Measurements from ENCODE around the gene GMPPA.

Gene GMPPA

DNA sequence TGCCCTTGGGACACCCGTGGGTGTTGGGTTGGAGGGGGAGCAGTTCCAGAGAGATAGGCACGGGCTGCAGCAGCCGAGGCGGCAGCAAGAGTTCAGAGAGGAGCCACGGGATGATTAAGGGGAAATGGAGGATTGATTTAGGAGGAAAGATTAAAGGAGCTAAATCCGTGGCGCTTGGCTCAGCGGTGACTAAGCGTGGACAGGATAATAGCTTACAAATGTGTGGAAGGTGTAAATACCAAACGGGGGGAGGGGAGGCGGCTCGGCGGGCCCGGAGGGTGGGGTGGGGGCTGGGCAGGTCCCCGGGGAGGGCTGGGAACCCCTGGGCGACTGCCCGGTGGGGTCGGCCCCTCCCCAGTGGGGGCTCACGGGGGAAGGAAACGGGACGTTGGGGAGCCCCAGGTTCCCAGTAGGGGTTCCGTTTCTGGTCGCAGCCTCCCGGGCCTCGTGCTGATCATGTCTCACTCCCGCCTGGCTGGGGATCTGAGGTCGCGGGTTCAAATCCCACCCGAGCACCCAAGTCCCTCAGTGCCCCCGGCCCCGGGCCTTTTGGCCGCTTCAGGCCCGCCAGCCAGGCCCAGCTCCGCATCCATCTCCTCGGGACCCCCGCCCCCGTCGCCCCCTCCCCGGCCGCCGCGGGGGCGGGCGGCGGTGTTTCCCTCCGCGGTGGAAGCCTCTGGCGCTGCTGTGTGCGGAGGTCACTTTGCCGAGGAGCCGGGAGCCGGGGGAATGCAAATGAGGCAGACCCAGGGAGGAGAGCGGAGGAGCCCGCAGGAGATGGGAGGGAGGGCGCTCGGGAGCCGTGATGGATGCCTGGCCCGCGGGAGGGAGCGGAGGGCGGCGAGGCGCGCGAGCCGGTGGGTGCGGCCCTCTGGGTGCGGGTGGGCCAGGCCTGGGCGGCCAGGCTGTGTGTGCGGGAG, 23.7 kb downstream of the GMPPA start:
- ATAC-seq, result no peak
- TF ChIP-seq ESRRG (CRISPR knock-in tag; IDR thresholded peaks at IDR 0.05), result no peak
- TF ChIP-seq PPARA (CRISPR knock-in tag; IDR thresholded peaks at IDR 0.05; ENCODE audit: borderline replicate concordance), result no peak
- no peak for TF ChIP-seq BACH2 (CRISPR knock-in tag; IDR thresholded peaks at IDR 0.05; ENCODE audit: borderline replicate concordance)
- TF ChIP-seq CSDC2 (CRISPR knock-in tag; IDR thresholded peaks at IDR 0.05), result no peak
- TF ChIP-seq ISL1 (CRISPR knock-in tag; IDR thresholded peaks at IDR 0.05), result no peak
- no peak for TF ChIP-seq ZNF70 (CRISPR knock-in tag; IDR thresholded peaks at IDR 0.05)
- TF ChIP-seq, protein P1, sequence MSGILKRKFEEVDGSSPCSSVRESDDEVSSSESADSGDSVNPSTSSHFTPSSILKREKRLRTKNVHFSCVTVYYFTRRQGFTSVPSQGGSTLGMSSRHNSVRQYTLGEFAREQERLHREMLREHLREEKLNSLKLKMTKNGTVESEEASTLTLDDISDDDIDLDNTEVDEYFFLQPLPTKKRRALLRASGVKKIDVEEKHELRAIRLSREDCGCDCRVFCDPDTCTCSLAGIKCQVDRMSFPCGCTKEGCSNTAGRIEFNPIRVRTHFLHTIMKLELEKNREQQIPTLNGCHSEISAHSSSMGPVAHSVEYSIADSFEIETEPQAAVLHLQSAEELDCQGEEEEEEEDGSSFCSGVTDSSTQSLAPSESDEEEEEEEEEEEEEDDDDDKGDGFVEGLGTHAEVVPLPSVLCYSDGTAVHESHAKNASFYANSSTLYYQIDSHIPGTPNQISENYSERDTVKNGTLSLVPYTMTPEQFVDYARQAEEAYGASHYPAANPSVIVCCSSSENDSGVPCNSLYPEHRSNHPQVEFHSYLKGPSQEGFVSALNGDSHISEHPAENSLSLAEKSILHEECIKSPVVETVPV (CRISPR knock-in tag; IDR thresholded peaks at IDR 0.05), result no peak
- no peak for TF ChIP-seq RARB (CRISPR knock-in tag; IDR thresholded peaks at IDR 0.05)
- no peak for TF ChIP-seq ZNF8 (CRISPR knock-in tag; IDR thresholded peaks at IDR 0.05)
- no peak for TF ChIP-seq OSR1 (CRISPR knock-in tag; IDR thresholded peaks at IDR 0.05)

DNA sequence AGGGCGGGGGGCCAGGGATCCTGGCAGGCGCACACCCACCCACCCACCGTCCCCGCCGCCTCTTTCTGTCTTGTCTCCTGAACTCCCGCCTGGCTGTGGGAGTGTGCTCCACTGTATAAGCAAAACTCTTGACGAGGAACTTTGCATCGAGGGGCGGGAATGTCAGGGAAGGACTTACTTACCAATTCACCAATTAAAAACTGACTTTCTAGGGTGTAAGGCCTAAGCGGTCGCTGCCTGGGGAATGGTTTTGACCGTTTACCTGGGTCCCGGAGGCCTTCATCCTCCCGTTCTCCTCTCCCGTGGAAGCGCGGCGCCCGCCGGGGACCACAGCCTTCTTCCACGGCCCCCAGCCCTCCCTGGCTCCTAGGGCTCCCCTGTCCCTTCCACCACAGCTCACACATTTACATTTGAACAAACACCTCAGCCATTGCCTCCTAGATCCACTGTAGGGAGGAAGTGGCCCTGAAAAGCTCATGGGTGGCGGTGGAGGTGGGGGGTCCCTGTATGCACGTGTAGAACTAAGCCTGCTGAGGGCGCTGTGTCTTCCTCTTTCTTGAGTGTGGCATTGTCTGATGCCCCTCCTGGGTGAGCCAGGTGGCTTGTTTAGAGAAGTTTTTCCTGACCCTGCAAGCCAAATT, 24.5 kb downstream of the GMPPA start:
- no peak for ATAC-seq
- TF ChIP-seq CSDC2 (CRISPR knock-in tag; IDR thresholded peaks at IDR 0.05) (no peak), ISL1 (CRISPR knock-in tag; IDR thresholded peaks at IDR 0.05) (no peak), BACH2 (CRISPR knock-in tag; IDR thresholded peaks at IDR 0.05; ENCODE audit: borderline replicate concordance) (no peak), ARNTL (CRISPR knock-in tag; IDR thresholded peaks at IDR 0.05; ENCODE audit: borderline replicate concordance, low read depth) (no peak), RARB (CRISPR knock-in tag; IDR thresholded peaks at IDR 0.05) (no peak), TOX (CRISPR knock-in tag; IDR thresholded peaks at IDR 0.05; ENCODE audit: borderline replicate concordance) (no peak)
- TF ChIP-seq, protein P2, sequence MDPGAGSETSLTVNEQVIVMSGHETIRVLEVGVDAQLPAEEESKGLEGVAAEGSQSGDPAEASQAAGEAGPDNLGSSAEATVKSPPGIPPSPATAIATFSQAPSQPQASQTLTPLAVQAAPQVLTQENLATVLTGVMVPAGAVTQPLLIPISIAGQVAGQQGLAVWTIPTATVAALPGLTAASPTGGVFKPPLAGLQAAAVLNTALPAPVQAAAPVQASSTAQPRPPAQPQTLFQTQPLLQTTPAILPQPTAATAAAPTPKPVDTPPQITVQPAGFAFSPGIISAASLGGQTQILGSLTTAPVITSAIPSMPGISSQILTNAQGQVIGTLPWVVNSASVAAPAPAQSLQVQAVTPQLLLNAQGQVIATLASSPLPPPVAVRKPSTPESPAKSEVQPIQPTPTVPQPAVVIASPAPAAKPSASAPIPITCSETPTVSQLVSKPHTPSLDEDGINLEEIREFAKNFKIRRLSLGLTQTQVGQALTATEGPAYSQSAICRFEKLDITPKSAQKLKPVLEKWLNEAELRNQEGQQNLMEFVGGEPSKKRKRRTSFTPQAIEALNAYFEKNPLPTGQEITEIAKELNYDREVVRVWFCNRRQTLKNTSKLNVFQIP (CRISPR knock-in tag; IDR thresholded peaks at IDR 0.05; ENCODE audit: borderline replicate concordance, low read depth), result no peak

DNA sequence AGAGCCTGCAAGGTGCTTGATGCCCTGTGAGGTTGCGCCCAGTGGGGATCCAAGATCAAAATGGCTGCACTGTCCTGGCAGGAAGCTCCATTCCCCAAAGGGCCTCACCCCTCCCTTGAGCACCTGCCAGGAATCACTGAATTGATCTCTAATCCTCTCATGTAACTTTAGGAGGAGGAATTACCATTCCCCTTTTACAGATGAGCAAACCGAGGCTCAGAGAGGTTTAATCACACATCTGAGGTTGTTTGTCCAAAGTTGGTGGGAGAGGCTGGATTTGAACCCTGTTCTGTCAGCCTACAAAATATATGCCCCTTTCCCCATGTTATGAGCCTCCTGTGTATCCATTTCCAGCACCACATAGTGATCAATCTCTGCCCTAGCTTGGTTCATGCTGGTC, 26.1 kb downstream of the GMPPA start:
- TF ChIP-seq BACH2 (CRISPR knock-in tag; IDR thresholded peaks at IDR 0.05; ENCODE audit: borderline replicate concordance) (no peak), ISL1 (CRISPR knock-in tag; IDR thresholded peaks at IDR 0.05) (no peak), ZNF8 (CRISPR knock-in tag; IDR thresholded peaks at IDR 0.05) (no peak), ESRRG (CRISPR knock-in tag; IDR thresholded peaks at IDR 0.05) (no peak), GLIS3 (CRISPR knock-in tag; IDR thresholded peaks at IDR 0.05) (no peak)
- TF ChIP-seq, protein P3, sequence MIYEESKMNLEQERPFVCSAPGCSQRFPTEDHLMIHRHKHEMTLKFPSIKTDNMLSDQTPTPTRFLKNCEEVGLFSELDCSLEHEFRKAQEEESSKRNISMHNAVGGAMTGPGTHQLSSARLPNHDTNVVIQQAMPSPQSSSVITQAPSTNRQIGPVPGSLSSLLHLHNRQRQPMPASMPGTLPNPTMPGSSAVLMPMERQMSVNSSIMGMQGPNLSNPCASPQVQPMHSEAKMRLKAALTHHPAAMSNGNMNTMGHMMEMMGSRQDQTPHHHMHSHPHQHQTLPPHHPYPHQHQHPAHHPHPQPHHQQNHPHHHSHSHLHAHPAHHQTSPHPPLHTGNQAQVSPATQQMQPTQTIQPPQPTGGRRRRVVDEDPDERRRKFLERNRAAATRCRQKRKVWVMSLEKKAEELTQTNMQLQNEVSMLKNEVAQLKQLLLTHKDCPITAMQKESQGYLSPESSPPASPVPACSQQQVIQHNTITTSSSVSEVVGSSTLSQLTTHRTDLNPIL (CRISPR knock-in tag; IDR thresholded peaks at IDR 0.05; ENCODE audit: low read depth), result no peak
- TF ChIP-seq, protein P4, sequence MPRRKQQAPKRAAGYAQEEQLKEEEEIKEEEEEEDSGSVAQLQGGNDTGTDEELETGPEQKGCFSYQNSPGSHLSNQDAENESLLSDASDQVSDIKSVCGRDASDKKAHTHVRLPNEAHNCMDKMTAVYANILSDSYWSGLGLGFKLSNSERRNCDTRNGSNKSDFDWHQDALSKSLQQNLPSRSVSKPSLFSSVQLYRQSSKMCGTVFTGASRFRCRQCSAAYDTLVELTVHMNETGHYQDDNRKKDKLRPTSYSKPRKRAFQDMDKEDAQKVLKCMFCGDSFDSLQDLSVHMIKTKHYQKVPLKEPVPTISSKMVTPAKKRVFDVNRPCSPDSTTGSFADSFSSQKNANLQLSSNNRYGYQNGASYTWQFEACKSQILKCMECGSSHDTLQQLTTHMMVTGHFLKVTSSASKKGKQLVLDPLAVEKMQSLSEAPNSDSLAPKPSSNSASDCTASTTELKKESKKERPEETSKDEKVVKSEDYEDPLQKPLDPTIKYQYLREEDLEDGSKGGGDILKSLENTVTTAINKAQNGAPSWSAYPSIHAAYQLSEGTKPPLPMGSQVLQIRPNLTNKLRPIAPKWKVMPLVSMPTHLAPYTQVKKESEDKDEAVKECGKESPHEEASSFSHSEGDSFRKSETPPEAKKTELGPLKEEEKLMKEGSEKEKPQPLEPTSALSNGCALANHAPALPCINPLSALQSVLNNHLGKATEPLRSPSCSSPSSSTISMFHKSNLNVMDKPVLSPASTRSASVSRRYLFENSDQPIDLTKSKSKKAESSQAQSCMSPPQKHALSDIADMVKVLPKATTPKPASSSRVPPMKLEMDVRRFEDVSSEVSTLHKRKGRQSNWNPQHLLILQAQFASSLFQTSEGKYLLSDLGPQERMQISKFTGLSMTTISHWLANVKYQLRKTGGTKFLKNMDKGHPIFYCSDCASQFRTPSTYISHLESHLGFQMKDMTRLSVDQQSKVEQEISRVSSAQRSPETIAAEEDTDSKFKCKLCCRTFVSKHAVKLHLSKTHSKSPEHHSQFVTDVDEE (CRISPR knock-in tag; IDR thresholded peaks at IDR 0.05), result no peak
- TF ChIP-seq, protein P5, sequence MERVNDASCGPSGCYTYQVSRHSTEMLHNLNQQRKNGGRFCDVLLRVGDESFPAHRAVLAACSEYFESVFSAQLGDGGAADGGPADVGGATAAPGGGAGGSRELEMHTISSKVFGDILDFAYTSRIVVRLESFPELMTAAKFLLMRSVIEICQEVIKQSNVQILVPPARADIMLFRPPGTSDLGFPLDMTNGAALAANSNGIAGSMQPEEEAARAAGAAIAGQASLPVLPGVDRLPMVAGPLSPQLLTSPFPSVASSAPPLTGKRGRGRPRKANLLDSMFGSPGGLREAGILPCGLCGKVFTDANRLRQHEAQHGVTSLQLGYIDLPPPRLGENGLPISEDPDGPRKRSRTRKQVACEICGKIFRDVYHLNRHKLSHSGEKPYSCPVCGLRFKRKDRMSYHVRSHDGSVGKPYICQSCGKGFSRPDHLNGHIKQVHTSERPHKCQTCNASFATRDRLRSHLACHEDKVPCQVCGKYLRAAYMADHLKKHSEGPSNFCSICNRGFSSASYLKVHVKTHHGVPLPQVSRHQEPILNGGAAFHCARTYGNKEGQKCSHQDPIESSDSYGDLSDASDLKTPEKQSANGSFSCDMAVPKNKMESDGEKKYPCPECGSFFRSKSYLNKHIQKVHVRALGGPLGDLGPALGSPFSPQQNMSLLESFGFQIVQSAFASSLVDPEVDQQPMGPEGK (CRISPR knock-in tag; IDR thresholded peaks at IDR 0.05; ENCODE audit: borderline replicate concordance), result no peak
- no peak for ATAC-seq
